DMS79 treated with DMSO at 0.1 percent for 48 hours (cell line): ENCODE data around the gene TAF9B.
A peak's percentile ranks its signal among the peaks of the same experiment; 100 is the strongest.
"Not testable (repeated sequence)": the region's sequence is repeated elsewhere in the genome, so short reads cannot be mapped to it uniquely, and the experiment has no call there.

Source experiments
- DNase-seq: peaks from one replicate; lab custom pipeline; 2025; lab: John Stamatoyannopoulos, UW

The TAF9B gene

GRCh38 chrX:78116365-78116764 is 23.1 kb downstream of the TAF9B start:
- no peak for DNase-seq

- DNase-seq: no peak
These were observed 28.1 kb downstream of the TAF9B start for GRCh38 chrX:78111140-78111931.

DNA sequence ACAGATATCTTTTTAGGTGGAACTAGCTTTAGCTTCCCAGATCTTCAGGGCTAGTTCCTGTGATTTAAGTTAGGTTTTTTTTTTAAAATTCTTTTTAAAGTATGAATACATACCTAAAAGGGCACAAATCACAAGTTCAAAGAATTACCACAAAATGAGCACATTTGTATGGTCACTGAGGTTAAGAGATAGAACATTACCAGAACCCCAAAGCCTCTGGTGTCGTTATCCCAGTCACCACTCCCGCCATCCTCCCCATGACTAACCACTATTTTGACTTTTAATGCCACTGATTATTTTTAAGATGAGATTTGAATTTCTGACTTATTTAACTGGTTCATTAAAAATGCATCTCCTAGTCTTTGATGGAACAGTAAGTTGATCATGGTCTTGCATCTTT is 30.0 kb downstream of the TAF9B start:
- DNase-seq: no peak

DNA sequence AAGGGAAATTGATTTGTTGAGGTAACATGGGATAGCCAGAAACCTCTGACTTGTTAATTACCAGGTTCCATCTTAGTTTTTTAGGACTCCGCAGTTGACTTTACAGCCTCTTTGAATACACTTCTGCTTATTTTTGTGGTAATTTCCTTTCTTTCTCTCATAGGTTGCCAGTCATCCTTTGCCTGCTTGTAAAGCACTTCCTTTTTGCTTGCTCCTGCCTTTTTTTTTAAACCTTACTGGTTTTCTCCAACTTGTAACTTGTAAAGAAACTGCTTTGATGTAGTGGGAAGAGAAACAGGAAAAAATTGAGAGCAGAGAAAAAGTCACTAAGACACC is 32.8 kb downstream of the TAF9B start:
- DNase-seq: no peak

DNA sequence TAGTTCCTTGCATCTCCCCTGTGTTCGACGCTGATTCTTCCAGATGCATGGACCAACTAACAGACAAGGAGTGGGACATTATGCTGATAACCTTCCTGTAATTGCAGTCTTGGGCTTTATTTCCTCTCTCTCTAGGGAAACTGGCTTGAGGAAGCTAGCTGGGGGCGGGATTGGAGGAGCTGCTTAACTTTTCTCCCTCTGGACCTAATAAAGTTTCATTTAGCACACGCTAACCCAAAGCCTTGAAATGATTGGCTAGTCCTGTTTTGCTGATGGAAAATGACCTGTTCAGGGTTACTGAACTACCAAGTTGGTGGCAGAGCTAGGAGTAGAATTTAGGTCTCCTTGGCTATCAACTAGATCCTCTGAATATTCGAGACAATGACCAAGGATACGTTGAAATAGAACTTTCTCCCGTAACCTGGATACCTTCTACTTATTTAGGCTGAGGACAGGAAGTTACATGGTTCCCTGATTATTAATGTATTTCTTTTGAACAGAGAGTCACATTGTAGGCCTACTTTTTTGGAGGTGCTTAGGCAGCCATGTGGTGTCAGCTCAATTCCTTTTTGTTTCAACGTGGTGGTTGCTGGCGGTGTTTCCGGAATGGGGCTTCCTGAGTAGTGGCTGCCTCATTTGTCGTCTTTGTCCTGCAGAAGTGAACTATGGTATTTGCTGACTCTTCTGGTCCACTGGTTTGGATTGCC is 33.4 kb downstream of the TAF9B start:
- no peak for DNase-seq

DNA sequence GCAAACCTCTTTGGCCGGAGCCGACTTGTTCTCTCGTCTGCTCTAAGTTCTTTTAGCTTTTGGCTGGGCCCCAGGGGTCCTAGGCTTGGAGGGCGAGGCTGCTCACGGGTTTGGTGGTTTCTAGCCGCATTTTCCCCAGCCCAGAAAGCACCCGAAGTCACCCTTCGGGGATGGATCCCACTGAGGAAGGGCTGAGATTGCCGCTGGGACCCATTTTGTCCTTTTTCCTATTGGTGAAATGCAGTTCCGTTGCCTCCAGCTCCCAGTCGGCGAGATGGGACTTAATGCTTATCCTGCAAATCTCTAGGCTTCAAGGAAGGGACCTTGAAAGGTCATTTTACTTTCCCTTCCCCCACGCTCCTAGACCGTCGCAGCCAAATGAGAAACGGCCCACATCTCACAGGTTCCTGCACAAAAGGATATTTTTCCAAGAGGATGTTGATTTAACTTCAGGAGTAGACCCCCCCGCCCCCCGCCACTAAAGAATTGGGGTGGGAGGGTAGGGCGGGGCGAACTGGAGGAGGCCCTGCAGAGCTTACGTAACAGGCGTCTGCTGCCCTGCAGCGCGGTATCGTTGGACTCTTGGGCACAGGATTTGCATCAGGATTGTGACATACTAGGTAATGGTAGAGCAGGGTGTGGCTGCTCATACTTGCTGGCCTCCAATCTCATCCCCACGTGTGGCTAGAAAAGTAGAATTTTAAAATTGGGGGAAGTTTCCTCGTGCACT is 34.8 kb downstream of the TAF9B start:
- no peak for DNase-seq

DNA sequence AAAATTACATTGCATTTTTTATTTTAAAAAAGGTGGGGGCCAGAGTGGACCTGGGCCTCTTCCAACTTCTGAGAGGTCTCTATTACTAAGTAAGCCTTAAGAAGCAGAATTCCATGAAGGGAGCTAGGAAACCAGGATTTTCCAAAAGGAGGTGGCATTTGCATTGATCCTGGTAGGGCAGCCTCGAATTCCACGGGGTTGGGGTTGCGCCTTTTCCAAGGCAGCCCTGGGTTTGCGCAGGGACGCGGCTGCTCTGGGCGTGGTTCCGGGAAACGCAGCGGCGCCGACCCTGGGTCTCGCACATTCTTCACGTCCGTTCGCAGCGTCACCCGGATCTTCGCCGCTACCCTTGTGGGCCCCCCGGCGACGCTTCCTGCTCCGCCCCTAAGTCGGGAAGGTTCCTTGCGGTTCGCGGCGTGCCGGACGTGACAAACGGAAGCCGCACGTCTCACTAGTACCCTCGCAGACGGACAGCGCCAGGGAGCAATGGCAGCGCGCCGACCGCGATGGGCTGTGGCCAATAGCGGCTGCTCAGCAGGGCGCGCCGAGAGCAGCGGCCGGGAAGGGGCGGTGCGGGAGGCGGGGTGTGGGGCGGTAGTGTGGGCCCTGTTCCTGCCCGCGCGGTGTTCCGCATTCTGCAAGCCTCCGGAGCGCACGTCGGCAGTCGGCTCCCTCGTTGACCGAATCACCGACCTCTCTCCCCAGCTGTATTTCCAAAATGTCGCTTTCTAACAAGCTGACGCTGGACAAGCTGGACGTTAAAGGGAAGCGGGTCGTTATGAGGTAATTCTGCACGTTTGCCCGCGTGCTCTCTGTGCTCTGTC is 35.6 kb downstream of the TAF9B start, which contains the start of gene PGK1:
PGK1 (plus strand) TSS at position 626 of the 824 bp plus-strand sequence; CDS start at position 719, 93 bp downstream.
- DNase-seq: peak; percentile 80

GRCh38 chrX:78103001-78103622 is 36.3 kb downstream of the TAF9B start:
- DNase-seq: no peak

DNA sequence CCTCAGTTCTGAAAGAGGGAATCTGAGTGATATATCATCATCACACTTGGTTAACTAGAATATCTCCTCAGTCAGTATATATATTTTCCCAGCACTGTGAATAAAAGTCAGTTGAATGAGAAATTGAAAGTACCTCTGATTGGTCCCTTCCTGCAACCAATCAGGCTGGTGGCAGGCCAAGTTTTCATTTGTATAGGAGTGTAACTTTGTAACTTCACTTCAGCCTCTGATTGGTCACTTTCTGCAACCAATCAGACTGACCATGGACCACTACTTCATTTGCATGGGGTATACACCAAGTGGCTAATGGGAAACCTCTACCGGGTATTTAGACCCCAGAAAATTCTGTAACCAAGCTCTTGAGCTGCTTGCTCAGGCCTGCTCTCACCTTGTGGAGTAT is 37.4 kb downstream of the TAF9B start:
- no peak for DNase-seq

DNA sequence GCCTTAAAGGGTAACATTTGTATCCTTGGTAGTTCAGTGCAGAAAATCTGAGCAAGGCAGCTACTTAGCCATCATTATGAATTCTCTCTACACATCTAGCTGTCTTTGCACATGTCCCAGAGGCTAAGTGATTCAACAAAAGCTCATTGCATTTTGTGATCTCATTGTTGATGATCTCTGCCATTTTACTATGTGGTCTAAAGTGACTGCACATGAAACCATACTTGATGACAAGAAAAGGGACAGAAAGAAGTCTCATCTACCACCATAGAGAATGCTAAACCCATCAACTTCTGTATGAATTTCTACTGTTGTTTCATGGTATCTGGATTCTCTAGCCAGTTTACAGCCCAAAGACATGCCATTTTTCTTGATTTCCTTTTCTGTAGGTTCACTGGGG is 41.3 kb downstream of the TAF9B start:
- DNase-seq: no peak

GRCh38 chrX:78092296-78092695 is 47.2 kb downstream of the TAF9B start:
- no peak for DNase-seq

- not testable (repeated sequence) for DNase-seq
These were observed 58.0 kb downstream of the TAF9B start for GRCh38 chrX:78081413-78081812.
